GM23248 (cell line): ENCODE measurements around the gene PTPRN2. TPM values are rescaled to one million over a fixed set of nuclear protein-coding genes. Genes with fewer than 3 reads are reported as not detected.

Experiments
- DNase-seq: peaks from one replicate; pipeline ENCODE4 v3.0.0-alpha.2; 2015
- H2AFZ ChIP-seq: fragments of 200-600 bp; sonication (generic); 2 replicates; pipeline ENCODE4 v1.6.1; 2016; ENCODE audit warnings: antibody characterized with exemption
- H3F3A ChIP-seq: fragments of 200-600 bp; sonication (generic); 2 replicates; pipeline ENCODE4 v1.6.1; 2016; ENCODE audit warnings: mild to moderate bottlenecking, antibody characterized with exemption, mixed run types; ENCODE audit not compliant: insufficient read depth
- H3K27ac ChIP-seq: fragments of 200-600 bp; sonication (generic); 2 replicates; pipeline ENCODE4 v1.5.1; 2016; ENCODE audit warnings: mild to moderate bottlenecking
- H3K27me3 ChIP-seq: fragments of 200-600 bp; sonication (generic); replicated peaks from 2 replicates; pipeline ENCODE4 v1.6.1; 2016; ENCODE audit warnings: mild to moderate bottlenecking; ENCODE audit not compliant: insufficient read depth
- H3K36me3 ChIP-seq: fragments of 200-600 bp; sonication (generic); 2 replicates; pipeline ENCODE4 v1.6.1; 2016; ENCODE audit warnings: low read depth, mild to moderate bottlenecking
- H3K4me1 ChIP-seq: fragments of 200-600 bp; sonication (generic); 2 replicates; pipeline ENCODE4 v1.6.1; 2016; ENCODE audit warnings: mild to moderate bottlenecking; ENCODE audit not compliant: insufficient read depth
- H3K4me2 ChIP-seq: fragments of 200-600 bp; sonication (generic); one replicate; pipeline ENCODE4 v1.6.1; 2016; ENCODE audit warnings: mild to moderate bottlenecking; ENCODE audit not compliant: unreplicated experiment
- H3K4me3 ChIP-seq: fragments of 200-600 bp; sonication (generic); 2 replicates; pipeline ENCODE4 v1.5.1; 2016; ENCODE audit warnings: mild to moderate bottlenecking
- H3K79me2 ChIP-seq: fragments of 200-600 bp; sonication (generic); 2 replicates; pipeline ENCODE4 v1.6.1; 2016; ENCODE audit warnings: mild to moderate bottlenecking; ENCODE audit not compliant: insufficient read depth
- H3K9ac ChIP-seq: fragments of 200-600 bp; sonication (generic); 2 replicates; pipeline ENCODE4 v1.6.1; 2016; ENCODE audit warnings: mild to moderate bottlenecking
- H3K9me2 ChIP-seq: fragments of 200-600 bp; sonication (generic); 2 replicates; pipeline ENCODE4 v1.6.1; 2016; ENCODE audit warnings: mixed run types, mild to moderate bottlenecking, moderate library complexity; ENCODE audit not compliant: insufficient read depth
- H3K9me3 ChIP-seq: fragments of 200-600 bp; sonication (generic); one replicate; pipeline ENCODE4 v1.6.1; 2017; ENCODE audit warnings: low read depth
- H4K20me1 ChIP-seq: fragments of 200-600 bp; sonication (generic); 2 replicates; pipeline ENCODE4 v1.6.0; 2016; ENCODE audit not compliant: insufficient read depth
- EZH2 ChIP-seq: fragments of 200-600 bp; sonication (generic); IDR thresholded peaks from 2 replicates; pipeline ENCODE4 v1.6.1; 2018; ENCODE audit warnings: antibody characterized with exemption, mild to moderate bottlenecking; ENCODE audit not compliant: insufficient read depth, poor library complexity, severe bottlenecking
- EZH2phosphoT487 ChIP-seq: fragments of 200-600 bp; sonication (generic); IDR thresholded peaks from 2 replicates; pipeline ENCODE4 v1.6.1; 2018; ENCODE audit warnings: antibody characterized with exemption, moderate library complexity, mild to moderate bottlenecking, low read depth; ENCODE audit not compliant: insufficient read depth
- WGBS, 2 experiments: methylation state at CpG; one replicate each; pipeline ENCODE4 v1.1.6; 2015 to 2017; ENCODE audit warnings: low lambda C conversion rate in 2 of 2, low coverage in 1 of 2; ENCODE audit errors: missing lambda C conversion rate in 2 of 2; 5-methylcytosine and 5-hydroxymethylcytosine counted together
- in situ Hi-C: fragments of 300-500 bp; cut with MboI; formaldehyde crosslinking; loops from 2 replicates; pipeline ENCODE4 v1.15.0; 2020
- polyA plus RNA-seq: library from polyadenylated mRNA; unstranded; fragments of >200 nt; fragmentation: Nextera tagmentation; extraction: Ambion mirVana; gene quantifications from 2 replicates; pipeline ENCODE4 v1.2.1, GENCODE V29; 2016
- total RNA-seq: library from RNA; depleted of rRNA; stranded (reverse); fragments of >200 nt; shearing (Covaris generic); gene quantifications from 2 replicates; pipeline ENCODE4 v1.2.3, GENCODE V29; 2014

PTPRN2 gene
- total and polyA plus RNA-seq, 2 experiments from 2014 or later: 0.13 TPM; not detected in 1

DNA sequence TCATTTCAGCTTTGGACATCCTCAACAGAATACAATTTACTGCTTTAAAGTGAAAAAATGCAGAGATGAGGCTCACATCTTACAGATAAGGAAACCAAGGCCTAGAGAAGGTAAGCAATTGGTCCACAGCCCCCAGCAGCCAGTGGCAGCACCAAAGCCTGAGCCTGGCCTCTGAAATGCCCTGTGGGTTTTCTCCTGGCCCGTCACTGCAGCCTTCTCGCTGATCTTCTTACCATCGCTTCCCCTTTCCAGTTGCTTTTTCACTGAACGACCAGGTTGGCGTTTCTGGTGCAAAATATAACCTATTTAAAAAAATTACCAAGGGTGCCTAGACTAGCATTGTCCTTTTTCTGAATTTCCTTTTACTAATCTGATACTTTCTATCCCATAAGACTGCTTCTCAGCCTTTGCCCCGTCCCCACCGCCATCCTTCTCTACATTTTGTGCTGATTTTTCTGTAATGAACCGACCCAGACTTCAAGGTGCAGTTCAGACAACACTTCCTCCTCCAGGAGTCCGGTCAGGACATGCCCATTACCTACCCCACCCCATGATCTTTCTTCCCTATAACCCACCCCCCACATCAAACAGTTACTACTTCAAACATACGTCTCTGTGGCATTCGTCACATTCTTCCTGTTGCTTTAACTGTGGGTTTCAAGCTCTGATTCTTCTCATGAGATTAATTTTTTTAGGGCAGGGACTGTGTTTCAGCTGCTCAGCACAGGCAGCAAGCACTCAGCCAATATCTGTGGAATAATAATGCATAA lies 961.5 kb downstream of the PTPRN2 start:
- Histone ChIP-seq H3K9me2 (no peaks in the 10 kb centered on the region), H3K4me3 (no peak overlapping the region), H3K4me1 (no peaks in the 10 kb centered on the region), H3K4me2 (no peak overlapping the region), H3K27me3 (no peaks in the 10 kb centered on the region), H4K20me1 (no peaks in the 10 kb centered on the region), H3K9ac (no peak overlapping the region), H3K9me3 (no peaks in the 10 kb centered on the region), H3K36me3 (no peaks in the 10 kb centered on the region), H3K27ac (no peak overlapping the region), H3K79me2 (no peaks in the 10 kb centered on the region), H3F3A (no peaks in the 10 kb centered on the region), H2AFZ (no peak overlapping the region)
- in situ Hi-C loops: no loop called here
- 24% methylated on average over 11 of the region's 11 CpGs for WGBS, 2 experiments
- no peak for DNase-seq
- TF ChIP-seq EZH2phosphoT487 (no peak), EZH2 (no peak)

DNA sequence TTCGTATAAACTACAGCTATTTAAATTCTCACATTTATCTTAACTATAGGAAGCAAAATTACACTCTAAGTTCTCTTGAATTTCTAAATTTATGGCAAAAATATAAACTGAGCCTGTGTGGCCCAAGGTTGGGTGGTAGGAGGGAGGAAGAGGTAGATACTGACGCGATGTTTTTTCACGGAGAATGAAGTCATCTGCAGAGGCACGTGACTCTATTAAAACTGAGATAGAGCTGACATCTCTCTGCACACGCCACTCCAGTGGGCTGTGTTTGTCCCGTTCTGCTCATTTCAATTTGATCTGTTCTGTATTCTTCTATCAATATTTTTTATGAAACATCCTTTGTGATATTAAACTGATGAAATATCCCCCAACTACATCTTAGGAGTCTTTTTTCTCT lies 964.1 kb downstream of the PTPRN2 start:
- Histone ChIP-seq H3K9me2 (no peaks in the 10 kb centered on the region), H2AFZ (no peak overlapping the region), H3K4me1 (no peaks in the 10 kb centered on the region), H4K20me1 (no peaks in the 10 kb centered on the region), H3K79me2 (no peaks in the 10 kb centered on the region), H3K4me2 (no peak overlapping the region), H3K9ac (no peak overlapping the region), H3F3A (no peaks in the 10 kb centered on the region), H3K27me3 (no peaks in the 10 kb centered on the region), H3K9me3 (no peaks in the 10 kb centered on the region), H3K36me3 (no peaks in the 10 kb centered on the region), H3K4me3 (no peak overlapping the region), H3K27ac (no peak overlapping the region)
- TF ChIP-seq EZH2 (no peak), EZH2phosphoT487 (no peak)
- DNase-seq: no peak
- 35 to 36% methylated on average over 7 of the region's 7 CpGs for WGBS, 2 experiments
- in situ Hi-C loops: no loop called here

DNA sequence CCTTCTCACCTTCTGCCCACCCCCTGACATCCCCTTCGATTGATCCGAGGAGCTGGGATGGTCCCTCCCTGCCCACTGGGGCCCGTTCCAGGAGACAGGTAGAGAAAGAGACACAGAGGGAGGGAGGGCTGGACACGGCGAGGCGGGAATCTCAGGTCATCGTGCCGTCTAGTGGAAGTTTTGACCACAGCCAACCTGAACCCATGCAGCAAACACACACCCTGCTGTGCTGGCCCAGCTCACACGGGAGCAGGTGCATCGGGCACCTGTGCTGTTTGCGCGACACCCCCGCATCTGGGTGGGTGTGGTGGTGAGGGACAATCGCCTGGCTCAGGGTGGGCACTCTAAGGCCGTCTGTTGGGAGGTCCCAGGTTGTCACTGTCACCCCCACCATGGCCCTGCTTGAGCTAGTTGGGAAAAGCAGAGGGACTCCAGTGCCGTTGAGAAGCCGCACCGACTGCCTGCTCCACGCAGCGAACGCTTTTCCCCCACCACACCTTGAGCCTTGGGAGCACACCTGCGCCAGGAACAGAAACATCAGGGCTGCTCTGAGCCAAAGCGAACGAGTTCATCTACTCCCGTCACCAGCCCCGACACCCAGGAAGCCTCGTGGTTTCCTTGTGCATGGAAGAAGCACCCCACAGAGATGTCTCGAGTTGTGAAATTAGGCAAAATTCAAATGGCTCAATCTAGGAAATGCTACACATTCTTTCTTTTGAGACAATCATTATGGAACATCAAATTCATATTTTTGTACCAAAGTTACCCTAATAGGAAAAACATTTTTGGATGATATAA lies 965.0 kb downstream of the PTPRN2 start:
- Histone ChIP-seq H3K9ac (no peak overlapping the region), H3K27ac (no peak overlapping the region), H3F3A (no peaks in the 10 kb centered on the region), H3K9me2 (no peaks in the 10 kb centered on the region), H3K4me2 (no peak overlapping the region), H3K79me2 (no peaks in the 10 kb centered on the region), H3K4me3 (no peak overlapping the region), H2AFZ (no peak overlapping the region), H3K4me1 (no peaks in the 10 kb centered on the region), H4K20me1 (no peaks in the 10 kb centered on the region), H3K36me3 (no peaks in the 10 kb centered on the region), H3K9me3 (no peaks in the 10 kb centered on the region), H3K27me3 (no peaks in the 10 kb centered on the region)
- in situ Hi-C loops: no loop called here
- TF ChIP-seq EZH2 (no peak), EZH2phosphoT487 (no peak)
- no peak for DNase-seq
- WGBS, 2 experiments: 46 to 50% methylated on average over 24 to 28 of the region's 28 CpGs

DNA sequence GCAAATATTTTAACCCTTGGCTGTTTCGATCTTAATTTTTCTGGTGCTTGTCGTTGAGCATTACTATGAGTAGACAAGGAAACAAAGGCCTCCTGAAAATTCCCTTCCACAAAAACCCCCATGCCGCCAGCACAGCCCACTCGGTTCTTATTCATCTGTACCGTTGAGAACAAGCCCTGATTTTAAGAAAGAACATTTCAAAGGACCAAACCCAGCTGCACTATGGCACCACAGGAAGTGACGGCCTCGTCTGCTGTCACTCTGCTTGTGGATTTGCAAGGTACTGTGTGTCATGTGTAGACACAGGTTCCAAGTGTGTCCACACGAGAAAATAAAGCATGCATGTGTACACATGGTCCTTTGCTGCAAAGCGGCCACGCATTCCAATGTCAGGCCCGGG lies 965.6 kb downstream of the PTPRN2 start:
- in situ Hi-C loops: no loop called here
- DNase-seq: no peak
- Histone ChIP-seq H3K9me3 (no peaks in the 10 kb centered on the region), H3K9me2 (no peaks in the 10 kb centered on the region), H3K4me2 (no peak overlapping the region), H3K79me2 (no peaks in the 10 kb centered on the region), H2AFZ (no peak overlapping the region), H3F3A (no peaks in the 10 kb centered on the region), H3K36me3 (no peaks in the 10 kb centered on the region), H4K20me1 (no peaks in the 10 kb centered on the region), H3K27me3 (no peaks in the 10 kb centered on the region), H3K4me1 (no peaks in the 10 kb centered on the region), H3K27ac (no peak overlapping the region), H3K9ac (no peak overlapping the region), H3K4me3 (no peak overlapping the region)
- 26 to 30% methylated on average over 11 of the region's 11 CpGs for WGBS, 2 experiments
- TF ChIP-seq EZH2: no peak
- TF ChIP-seq EZH2phosphoT487: no peak
